HL-60/S4 treated with phorbol 12-myristate 13-acetate at 8.2 ng/mL for 4 days and 3 days (cell line): ENCODE measurements around the gene TSKU.
"Not testable (repeated sequence)": the region's sequence is repeated elsewhere in the genome, so short reads cannot be mapped to it uniquely, and the experiment has no call there.

Experiments
- in situ Hi-C: fragments of 300-500 bp; cut with MboI; formaldehyde crosslinking; loops from 2 replicates; pipeline ENCODE4 v1.15.0; 2022; ENCODE audit warnings: low sequenced_read_pairs

TSKU gene

DNA sequence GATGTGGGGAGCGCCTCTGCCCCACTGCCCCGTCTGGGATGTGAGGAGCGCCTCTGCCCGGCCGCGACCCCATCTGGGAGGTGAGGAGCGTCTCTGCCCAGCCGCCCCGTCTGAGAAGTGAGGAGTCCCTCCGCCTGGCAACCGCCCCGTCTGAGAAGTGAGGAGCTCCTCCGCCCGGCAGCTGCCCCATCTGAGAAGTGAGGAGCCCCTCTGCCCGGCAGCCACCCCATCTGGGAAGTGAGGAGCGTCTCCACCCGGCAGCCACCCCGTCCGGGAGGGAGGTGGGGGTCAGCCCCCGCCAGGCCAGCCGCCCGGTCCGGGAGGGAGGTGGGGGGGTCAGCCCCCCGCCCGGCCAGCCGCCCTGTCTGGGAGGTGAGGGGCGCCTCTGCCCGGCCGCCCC lies 38.2 kb downstream of the TSKU start:
- in situ Hi-C loops: not testable (repeated sequence)

DNA sequence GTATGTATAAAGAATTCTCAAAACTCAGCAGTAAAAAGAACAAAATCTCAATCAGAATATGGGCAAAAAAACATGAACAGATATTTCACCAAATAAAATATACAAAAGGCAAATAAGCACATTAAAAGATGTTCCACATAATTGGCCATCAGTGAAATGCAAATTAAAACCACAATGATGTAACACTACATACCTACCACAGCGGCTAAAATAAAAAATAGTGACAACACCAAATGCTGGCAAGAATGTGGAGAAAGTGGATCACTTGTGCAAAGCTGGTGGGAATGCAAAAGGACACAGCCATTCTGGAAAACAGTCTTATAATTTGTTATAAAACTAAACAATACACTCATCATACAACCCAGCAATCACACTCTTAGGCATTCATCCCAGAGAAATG lies 39.2 kb downstream of the TSKU start:
- in situ Hi-C loops: no loop called here

DNA sequence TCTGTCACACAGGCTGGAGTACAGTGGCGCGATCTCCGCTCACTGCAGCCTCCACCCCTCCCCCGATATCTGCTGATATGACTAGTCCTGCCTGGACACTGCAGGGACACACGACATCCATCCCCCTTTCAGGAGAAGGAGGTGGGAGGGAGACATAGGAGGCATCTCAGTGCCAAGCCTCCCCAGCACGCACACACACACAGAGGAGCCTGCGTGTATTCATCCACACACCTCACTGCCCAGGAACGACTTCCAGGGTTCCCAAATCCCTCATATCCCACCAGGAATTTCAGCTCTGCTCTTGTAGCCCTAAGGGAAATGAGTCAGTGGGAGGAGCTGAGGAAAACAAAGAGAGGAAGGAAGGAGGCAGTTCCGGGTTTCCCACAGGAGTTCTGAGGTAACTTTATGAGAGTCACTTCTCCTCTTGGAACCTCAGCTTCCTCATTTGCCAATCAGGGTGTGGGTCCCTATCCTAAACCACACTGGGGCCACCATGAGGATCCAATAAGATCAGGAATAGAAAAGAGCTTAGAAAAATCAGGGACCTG lies 40.4 kb downstream of the TSKU start:
- in situ Hi-C loops: no loop called here

DNA sequence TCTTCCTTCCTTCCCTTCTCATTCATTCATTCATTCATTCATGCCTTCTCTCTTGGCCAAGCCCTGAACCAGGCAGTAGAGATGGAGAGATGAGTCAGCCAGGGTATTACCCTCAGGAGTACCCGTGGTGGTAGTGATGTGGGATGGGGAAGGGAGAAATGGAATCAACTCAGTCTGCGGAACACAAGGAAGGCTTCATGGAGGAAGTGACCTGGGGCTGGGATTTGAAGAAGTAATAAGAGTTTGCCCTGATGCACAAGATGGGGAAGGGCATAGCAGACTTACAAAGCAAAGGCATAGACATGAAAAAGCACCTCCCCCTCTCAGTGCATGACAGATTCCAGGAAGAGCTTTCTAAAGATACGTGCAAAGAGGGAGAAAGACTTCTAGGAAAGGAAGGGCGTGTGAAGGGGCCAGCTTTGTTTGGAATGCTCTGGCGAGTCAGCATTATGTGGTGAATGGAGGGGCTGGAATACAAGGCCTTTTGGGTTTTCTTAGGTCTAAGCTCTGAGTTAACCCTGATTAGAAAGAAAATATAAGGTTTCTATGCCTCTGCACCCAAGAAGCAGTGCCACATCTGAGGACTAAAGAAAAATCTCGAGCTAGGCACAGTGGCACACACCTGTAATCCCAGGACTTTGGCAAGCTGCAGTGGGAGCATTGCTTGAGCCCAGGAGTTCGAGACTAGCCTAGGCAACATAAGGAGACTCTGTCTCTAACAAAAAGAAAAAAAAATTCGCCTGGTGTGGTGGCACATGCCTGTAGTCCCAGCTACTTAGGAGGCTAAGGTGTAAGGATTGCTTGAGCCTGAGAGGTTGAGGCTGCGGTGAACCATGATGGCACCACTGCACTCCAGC lies 41.2 kb downstream of the TSKU start:
- in situ Hi-C loops: no loop called here

DNA sequence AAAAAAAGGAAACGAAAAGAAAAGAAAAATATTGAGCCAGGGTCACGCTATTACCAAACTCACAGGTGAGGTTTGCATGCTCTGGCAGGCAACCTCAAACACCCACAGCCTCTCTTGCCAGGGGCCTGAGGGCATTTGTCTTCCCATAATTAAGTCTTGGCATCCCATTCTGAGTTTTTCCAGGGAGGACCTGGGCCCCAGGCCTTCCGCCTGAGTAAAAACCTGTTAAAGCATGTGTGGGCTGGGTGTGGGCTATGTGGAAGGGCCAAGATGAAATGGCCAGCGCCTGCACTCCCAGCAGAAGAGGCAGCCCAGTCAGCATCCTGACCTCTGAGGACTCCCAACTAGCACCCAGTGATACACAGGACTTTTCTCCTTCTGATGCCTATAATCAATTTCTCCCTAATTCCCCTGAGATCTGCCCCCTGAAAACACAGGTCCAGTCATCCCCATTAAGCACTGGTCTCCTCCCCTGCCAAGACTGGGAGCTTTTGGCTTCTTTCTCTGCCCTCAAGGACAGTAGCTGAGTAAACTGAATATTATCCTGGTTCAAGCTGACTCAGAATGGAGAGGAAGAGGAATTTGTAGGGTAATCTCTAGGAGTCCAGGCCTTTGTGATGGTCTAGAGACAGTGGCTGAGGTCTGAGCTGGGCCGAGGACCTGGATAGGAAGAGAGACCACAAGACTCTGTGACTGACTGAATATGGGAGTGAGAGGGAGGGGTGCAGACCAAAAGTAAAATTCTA lies 42.0 kb downstream of the TSKU start:
- in situ Hi-C loops: no loop called here

DNA sequence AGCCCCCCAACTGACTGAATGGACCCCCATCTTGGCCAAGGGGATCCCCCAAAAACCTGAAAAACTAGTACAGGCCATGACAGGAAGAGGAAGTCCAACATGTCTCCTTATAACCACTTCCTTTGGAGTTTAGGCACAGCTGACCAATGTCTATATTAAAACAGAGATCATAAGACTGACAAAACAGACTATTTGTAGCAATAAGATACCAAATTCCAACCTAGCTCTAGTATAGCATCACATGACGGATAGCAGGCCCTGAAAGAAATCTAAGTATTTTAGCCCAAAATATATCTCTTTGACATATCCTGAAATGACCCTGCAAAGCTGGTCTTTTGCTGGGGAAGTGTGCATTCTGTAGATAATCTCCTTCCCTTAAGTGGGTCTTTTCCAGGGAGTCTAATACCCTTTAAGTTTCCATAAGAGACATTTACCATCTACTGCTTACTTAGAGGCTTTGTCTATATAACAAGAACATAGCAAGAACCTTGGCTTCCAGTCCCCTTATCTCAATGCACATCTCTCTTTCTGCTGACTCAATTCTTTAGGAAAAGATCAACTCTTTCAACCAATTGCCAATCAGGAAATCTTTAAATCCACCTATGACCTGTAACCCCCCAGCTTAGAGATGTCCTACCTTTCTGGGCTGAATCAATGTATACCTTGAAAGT lies 42.7 kb downstream of the TSKU start:
- in situ Hi-C loops: no loop called here

DNA sequence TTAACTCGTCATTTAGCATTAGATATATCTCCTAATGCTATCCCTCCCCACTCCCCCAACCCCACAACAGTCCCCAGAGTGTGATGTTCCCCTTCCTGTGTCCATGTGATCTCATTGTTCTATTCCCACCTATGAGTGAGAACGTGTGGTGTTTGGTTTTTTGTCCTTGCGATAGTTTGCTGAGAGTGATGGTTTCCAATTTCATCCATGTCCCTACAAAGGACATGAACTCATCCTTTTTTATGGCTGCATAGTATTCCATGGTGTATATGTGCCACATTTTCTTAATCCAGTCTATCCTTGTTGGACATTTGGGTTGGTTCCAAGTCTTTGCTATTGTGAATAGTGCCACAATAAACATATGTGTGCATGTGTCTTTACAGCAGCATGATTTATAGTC lies 43.4 kb downstream of the TSKU start:
- in situ Hi-C loops: not testable (repeated sequence)

DNA sequence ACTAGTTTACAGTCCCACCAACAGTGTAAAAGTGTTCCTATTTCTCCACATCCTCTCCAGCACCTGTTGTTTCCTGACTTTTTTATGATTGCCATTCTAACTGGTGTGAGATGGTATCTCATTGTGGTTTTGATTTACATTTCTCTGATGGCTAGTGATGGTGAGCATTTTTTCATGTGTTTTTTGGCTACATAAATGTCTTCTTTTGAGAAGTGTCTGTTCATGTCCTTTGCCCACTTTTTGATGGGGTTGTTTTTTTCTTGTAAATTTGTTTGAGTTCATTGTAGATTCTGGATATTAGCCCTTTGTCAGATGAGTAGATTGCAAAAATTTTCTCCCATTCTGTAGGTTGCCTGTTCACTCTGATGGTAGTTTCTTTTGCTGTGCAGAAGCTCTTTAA lies 43.8 kb downstream of the TSKU start:
- in situ Hi-C loops: not testable (repeated sequence)

DNA sequence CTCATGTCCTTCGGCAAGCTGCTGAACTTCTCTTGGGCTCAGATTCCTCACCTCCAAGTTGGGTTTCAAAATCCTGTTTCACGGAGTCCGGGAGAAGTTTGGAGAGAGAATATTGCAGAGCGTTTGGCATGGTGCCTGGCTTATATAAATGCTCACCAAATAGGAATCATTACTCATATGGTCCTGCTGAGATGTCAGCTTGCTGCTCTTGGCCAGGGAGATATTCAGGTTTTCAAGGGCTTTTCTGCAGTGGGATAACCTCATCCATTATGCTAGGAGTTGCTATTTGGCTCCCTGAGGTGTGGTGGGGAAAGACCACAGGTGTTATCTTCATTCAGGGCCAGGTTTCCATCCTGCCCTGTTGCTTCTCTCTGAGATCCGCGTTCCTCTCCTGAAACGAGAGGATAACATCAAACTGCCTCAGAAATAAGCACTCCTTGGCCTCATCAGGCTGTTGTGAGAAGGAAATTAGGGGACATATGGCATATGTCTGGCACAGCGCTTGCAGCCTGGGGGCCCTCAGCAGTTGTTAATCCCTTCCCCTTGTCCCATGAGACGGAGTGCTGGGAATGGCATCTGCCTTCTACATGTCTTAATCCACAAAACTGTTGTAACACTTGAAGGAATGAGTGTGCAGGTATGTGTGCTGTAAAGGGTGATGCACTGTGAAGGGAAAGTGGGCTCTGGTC lies 47.6 kb downstream of the TSKU start:
- in situ Hi-C loops: no loop called here

DNA sequence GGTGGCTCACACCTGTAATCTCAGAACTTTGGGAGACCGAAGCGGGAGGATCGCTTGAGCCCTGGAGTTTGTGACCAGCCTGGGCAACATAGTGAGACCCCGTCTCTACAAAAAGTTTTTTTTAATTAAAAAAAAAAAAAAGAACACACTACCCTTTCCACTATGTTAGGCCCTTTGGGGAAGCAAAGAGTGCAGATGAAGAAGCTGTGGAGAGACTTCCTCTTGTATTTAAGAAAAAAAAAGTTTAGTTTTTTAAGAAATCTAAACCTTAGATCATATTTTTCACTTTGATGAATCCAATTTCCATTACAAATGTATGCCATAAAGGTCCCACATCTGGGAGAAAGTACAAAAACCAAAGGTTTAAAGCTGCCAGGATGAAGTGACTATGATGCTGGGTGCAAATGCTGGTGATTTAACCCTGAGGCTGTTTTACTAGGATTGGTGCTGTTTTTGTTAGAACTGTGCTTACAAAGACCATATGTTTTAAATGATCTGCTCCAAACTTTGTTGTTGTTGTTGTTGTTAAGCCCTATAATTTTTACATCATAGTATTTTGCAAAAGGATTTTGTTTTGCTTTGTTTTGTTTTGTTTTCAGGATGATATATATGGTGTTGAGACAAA lies 48.6 kb downstream of the TSKU start:
- in situ Hi-C loops: no loop called here

DNA sequence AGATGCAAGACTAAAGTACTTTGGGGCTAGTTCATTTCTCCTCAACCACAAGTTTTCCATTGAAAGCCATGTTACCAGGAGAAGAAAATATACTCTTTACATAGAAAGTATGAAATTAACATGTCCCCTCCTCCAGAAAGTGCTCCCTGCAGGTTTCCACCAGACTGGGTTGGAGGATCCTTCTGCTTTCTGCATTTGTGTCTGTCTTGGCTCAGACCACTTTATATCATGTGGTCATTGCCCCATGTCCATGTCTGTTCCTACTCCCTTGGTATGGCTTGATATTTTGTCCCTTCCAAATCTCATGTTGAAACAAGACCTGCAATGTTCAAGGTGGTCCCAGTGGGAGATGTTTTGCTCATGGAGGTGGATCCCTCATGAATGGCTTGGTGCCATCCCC lies 49.2 kb downstream of the TSKU start:
- in situ Hi-C loops: no loop called here

DNA sequence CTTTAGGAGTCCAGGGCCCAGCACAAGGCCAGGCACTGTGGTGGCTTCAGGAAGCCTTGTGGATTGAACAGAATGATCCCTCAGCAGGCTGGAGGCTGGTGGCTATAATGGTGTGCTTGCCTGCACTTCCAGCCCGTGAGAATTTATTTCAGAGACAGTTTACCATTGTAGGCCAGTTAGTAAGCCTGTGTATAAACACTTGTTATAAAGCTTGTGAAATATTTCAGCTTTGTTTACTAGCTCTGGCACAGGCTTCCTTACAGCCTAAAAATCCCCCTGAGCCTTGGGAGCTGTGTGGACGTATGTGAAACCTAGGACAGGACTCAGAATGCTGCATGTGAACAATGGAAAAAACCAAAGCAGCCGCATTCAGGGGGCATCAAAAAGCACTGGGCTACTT lies 51.0 kb downstream of the TSKU start:
- in situ Hi-C loops: no loop called here

DNA sequence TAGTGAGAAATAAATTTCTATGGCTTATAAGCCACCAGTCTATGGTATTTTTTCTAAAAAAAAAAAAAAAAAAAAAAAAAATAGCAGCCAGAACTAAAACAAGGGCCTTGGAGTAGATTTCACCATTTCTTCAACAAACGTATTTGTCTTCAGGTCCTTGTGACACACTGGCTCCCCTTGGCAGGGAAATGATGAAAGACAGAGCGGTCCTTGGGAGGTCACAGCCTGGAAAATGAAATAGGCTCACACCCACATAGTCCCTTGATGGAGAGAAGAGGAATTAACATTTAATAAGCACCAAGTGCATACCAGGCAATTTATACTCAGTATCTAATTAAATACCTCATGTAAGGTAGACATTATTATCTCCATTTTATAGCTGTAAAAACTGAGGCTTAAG lies 51.9 kb downstream of the TSKU start:
- in situ Hi-C loops: no loop called here

DNA sequence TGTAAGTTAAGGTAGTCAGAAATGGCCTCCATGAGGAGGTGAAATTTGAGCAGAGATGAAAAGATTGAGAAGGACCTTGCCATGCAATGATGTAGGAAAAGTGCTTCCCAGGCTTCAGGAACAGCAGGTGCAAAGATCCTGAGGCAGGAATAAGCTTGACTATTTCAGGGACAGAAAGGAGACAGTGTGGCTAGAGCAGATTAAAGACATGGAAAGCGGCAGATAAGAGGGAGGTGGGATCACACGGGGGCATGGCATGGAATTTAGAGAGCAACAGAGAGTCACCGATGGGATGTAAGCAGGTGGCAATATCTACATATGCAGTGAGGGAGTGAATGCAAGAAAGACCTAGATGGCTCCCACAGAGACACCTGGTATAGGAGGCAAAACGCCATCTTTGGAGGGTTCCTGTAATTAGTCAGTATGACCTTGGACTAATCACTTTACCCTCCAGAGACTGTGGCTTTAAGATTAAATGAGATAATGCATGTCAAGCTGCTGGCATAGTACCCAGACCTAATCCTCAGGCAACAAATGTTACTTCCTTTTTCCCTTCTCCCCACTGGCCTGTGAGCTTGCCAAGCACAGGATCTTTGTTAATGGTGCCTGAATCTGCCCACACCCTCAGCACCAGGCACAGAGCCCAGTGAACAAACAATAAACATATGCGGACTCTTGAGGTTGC lies 52.9 kb downstream of the TSKU start:
- in situ Hi-C loops: no loop called here

DNA sequence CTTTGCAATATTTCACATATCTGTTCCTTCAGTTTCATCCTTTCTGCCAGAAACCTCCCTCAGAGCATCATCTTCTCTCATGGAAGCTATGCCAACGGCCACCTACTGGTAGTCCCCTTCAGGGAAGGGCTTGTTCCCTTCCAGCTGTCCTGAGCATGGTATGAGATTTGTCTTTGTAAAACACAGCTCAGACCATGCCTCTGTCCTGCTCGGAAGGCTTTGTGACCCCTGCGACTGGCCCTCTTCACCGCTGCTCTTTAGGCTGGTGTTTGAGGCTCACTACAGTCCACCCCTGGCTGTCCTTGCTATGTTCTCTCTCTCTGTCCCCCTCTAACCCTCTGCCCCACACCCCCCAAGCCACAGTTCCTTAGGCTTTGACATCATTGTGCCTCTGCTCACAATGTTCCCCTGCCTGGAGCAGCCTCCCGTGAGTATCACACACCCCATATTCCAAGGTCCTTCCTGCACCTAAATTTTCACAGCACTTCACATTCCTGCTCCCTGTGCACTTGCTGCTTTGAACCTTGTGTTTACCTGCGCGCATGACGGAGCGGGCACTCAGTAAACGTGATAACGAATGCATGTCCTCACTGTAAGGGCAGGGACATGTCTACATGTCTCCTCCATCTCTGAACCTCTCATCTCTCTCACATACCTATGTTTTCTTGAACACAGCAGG lies 53.6 kb downstream of the TSKU start:
- in situ Hi-C loops: no loop called here

DNA sequence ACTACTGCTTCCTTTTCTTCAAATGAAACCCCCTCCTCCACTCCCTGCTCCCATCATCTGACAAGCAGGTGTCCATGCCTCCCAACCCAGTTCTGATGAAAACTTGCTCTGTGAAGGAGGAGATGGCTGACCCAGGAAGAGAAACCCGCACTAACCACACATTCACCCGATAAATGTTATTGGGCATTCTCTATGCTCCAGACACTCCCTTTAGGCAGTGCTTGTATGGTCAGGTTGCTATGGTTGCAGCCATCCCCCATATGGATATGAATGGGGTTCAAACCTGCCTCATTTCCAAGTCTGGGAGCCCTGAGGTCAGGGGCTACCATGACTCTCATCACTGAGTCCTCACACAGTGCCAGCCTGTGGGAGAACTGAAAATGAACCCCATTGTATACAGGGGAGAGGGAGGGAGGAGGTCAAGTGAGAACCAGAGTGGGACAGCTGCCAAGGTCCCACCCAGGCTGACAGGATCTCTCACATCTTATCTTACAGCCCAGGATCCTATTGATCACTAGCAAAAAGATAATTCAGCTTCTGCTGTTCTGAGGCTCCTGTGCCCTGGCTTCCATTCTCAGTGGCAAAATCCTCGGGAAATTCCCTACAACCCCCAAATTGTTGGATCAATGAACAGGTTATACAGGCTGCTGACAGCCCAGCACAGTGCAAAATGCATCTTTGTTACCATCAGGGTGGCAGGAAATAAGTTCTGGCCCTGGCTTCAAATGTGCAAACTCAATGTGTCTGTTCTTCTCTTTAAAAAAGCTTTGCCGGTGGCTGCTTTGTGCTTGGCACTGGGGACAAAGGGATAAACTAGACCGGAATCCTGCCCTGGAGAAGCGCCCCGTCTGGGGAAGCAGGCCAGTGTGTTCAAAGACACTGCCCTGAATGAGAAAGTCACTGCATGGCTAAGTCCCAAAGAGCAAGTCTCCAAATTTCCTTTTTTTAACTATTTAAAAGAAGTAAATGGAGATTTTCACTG lies 54.8 kb downstream of the TSKU start:
- in situ Hi-C loops: no loop called here

DNA sequence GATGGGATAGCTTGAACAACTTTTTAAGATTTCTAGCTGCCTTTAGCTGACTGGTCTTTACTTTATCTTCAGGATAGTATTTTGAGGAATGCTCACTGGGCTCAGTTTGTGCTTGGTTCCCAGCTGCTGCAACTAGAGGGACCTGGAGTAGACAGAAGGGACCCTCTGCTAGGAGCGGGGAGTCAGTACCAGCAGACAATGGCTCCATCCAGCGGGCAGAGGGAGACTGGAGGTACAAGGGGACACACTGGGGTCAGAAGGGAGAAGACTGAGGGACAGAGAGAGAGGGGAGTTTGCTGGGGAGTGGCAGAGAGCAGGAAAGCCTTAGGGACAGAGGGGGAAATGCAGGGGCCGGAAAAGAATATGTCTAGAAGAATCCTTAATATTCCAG lies 55.5 kb downstream of the TSKU start:
- in situ Hi-C loops: no loop called here

DNA sequence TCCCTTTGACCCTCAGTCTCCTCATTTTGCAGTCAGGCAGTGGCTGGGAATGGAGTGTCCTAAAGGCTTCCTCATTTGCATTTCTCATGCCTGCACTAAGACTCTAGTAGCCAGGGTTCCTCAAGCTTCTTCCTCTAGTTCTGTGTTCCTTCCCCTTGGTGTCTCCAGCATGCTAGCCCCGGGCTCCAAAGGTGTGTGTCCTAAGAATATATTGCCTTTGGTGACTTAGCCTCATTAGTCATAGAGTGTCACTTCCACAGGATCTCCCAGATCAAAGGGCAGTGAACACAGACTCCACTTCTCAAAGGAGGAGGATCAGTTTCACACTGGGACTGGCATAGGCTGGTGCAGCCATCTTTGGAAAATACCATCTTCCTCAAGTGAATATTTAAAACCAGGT lies 56.2 kb downstream of the TSKU start:
- in situ Hi-C loops: no loop called here
